A549 (cell line): Measurements from ENCODE around the gene ZNF138. TPM values are rescaled to one million over a fixed set of nuclear protein-coding genes. Genes with fewer than 3 reads are reported as not detected.

Experiments
- ATAC-seq, 2 experiments: fragments of 200-7000 bp in 1 of 2; fragments of >200 bp in 1 of 2; cut with Nextera tagmentation in 1 of 2; cut with Tn5 transposase in 1 of 2; 3 replicates each; pipeline versions ENCODE4 v1.8.0 to v1.9.1; 2018 to 2020; ENCODE audit warnings: mild to moderate bottlenecking in 1 of 2, moderate library complexity in 1 of 2
- CTCF ChIA-PET: fragments of 300-600 bp; sonication (Branson Sonifier 250); formaldehyde crosslinking; extraction: SDS; loops from one replicate; lab custom pipeline; 2021; ENCODE audit warnings: antibody characterized with exemption, inconsistent platforms; lab: Yijun Ruan, JAX
- POLR2A ChIA-PET: fragments of 350-600 bp; formaldehyde crosslinking; extraction: SDS; loops from one replicate; lab custom pipeline; 2021; ENCODE audit warnings: antibody characterized with exemption, inconsistent platforms; lab: Yijun Ruan, JAX
- DNase-seq, 2 experiments: peaks; one replicate each; pipeline versions ENCODE4 v3.0.0 to v3.0.0-alpha.2; 2011 to 2016; ENCODE audit warnings: low read depth in 1 of 2, low spot score in 1 of 2
- FAIRE-seq: peaks from 2 replicates; lab custom pipeline; 2011; peaks lifted over from hg19 to GRCh38; lab: Jason Lieb, UNC
- H3K27ac ChIP-seq, 2 experiments: fragments of >200 bp; sonication (Bioruptor Twin); formaldehyde crosslinking; 3 replicates each; pipeline ENCODE4 v1.5.1; 2016 to 2017
- H3K4me1 ChIP-seq: fragments of >200 bp; sonication (Bioruptor Twin); formaldehyde crosslinking; 3 replicates; pipeline ENCODE4 v1.6.1; 2016
- H3K4me2 ChIP-seq: fragments of >200 bp; sonication (Bioruptor Twin); formaldehyde crosslinking; 3 replicates; pipeline ENCODE4 v1.6.1; 2016
- H3K4me3 ChIP-seq: fragments of >200 bp; sonication (Bioruptor Twin); formaldehyde crosslinking; 3 replicates; pipeline ENCODE4 v1.5.1; 2016
- H3K9me3 ChIP-seq: fragments of >200 bp; sonication (Bioruptor Twin); formaldehyde crosslinking; 3 replicates; pipeline ENCODE4 v1.6.1; 2016
- ATOH8 ChIP-seq: fragments of 250-450 bp; sonication (Bioruptor Pico); IDR thresholded peaks from 2 replicates; pipeline ENCODE4 v1.5.0; 2020; ENCODE audit warnings: low read depth, mild to moderate bottlenecking, moderate library complexity
- CBX8 ChIP-seq: fragments of 200-600 bp; sonication (generic); IDR thresholded peaks from 2 replicates; pipeline ENCODE4 v1.6.1; 2016
- CEBPB ChIP-seq, 2 experiments: fragments of >200 bp in 1 of 2; sonication (Bioruptor Twin) in 1 of 2; formaldehyde crosslinking in 1 of 2; IDR thresholded peaks; 2 replicates each; pipeline ENCODE4 v1.6.1; 2012 to 2016
- CHD4 ChIP-seq: fragments of 200-600 bp; sonication (generic); IDR thresholded peaks from 2 replicates; pipeline ENCODE4 v1.6.1; 2016; ENCODE audit warnings: antibody characterized with exemption, mild to moderate bottlenecking, borderline replicate concordance
- EHF ChIP-seq: fragments of 250-450 bp; sonication (Bioruptor Pico); IDR thresholded peaks from 2 replicates; pipeline ENCODE4 v1.5.0; 2020; ENCODE audit warnings: mild to moderate bottlenecking
- EHMT2 ChIP-seq: fragments of 200-600 bp; sonication (generic); IDR thresholded peaks from 2 replicates; pipeline ENCODE4 v1.6.1; 2016; ENCODE audit warnings: antibody characterized with exemption, low read depth, mild to moderate bottlenecking, moderate library complexity
- FOXS1 ChIP-seq: fragments of 250-450 bp; sonication (Bioruptor Pico); IDR thresholded peaks from 2 replicates; pipeline ENCODE4 v1.5.0; 2020; ENCODE audit warnings: mild to moderate bottlenecking, moderate library complexity
- GATA3 ChIP-seq: IDR thresholded peaks from 2 replicates; pipeline ENCODE4 v1.6.1; 2012; ENCODE audit warnings: borderline replicate concordance
- HEYL ChIP-seq: fragments of 250-450 bp; sonication (Bioruptor Pico); IDR thresholded peaks from 2 replicates; pipeline ENCODE4 v1.8.0; 2021; ENCODE audit warnings: mild to moderate bottlenecking, moderate library complexity
- HOXB13 ChIP-seq: fragments of 250-450 bp; sonication (Bioruptor Pico); IDR thresholded peaks from 2 replicates; pipeline ENCODE4 v1.5.0; 2020; ENCODE audit warnings: low read depth, mild to moderate bottlenecking, moderate library complexity
- HOXB5 ChIP-seq: fragments of 250-450 bp; sonication (Bioruptor Pico); IDR thresholded peaks from 2 replicates; pipeline ENCODE4 v1.5.0; 2020; ENCODE audit warnings: mild to moderate bottlenecking, moderate library complexity
- JUN ChIP-seq, 2 experiments: fragments of >200 bp; sonication (Bioruptor Twin); formaldehyde crosslinking; IDR thresholded peaks; 2 replicates in 1 of 2; 3 replicates in 1 of 2; pipeline ENCODE4 v1.6.1; 2016 to 2017
- JUNB ChIP-seq: fragments of >200 bp; sonication (Bioruptor Twin); formaldehyde crosslinking; IDR thresholded peaks from 2 replicates; pipeline ENCODE4 v1.6.1; 2016
- MAZ ChIP-seq: fragments of 150-350 bp; IDR thresholded peaks from 2 replicates; pipeline ENCODE4 v1.6.1; 2014; ENCODE audit warnings: antibody characterized with exemption, low read depth, low read length, borderline replicate concordance
- MYC ChIP-seq: IDR thresholded peaks from 2 replicates; pipeline ENCODE4 v1.6.1; 2012; ENCODE audit warnings: mild to moderate bottlenecking, inconsistent platforms, low read length, improper control_type of control experiment, borderline replicate concordance
- PHF8 ChIP-seq: fragments of 200-600 bp; sonication (generic); IDR thresholded peaks from 2 replicates; pipeline ENCODE4 v1.6.1; 2016; ENCODE audit warnings: low read depth, mild to moderate bottlenecking, antibody characterized with exemption, moderate library complexity, borderline replicate concordance
- RFX5 ChIP-seq: fragments of 450-650 bp; IDR thresholded peaks from 2 replicates; pipeline ENCODE4 v1.7.1; 2014; ENCODE audit warnings: antibody characterized with exemption, mild to moderate bottlenecking, moderate library complexity
- SMC3 ChIP-seq: fragments of >200 bp; sonication (Bioruptor Twin); formaldehyde crosslinking; IDR thresholded peaks from 3 replicates; pipeline ENCODE4 v1.6.1; 2018; ENCODE audit warnings: inconsistent platforms
- SREBF2 ChIP-seq: fragments of 450-650 bp; IDR thresholded peaks from 2 replicates; pipeline ENCODE4 v1.6.1; 2014; ENCODE audit warnings: mild to moderate bottlenecking, moderate library complexity
- ZFP36 ChIP-seq: fragments of 450-650 bp; IDR thresholded peaks from 2 replicates; pipeline ENCODE4 v1.6.1; 2014; ENCODE audit warnings: borderline replicate concordance; ENCODE audit not compliant: partially characterized antibody
- ZNF302 ChIP-seq: fragments of 250-450 bp; sonication (Bioruptor Pico); IDR thresholded peaks from 2 replicates; pipeline ENCODE4 v1.9.0; 2021; ENCODE audit warnings: inconsistent platforms, mild to moderate bottlenecking, moderate library complexity
- ZSCAN20 ChIP-seq: fragments of 250-450 bp; sonication (Bioruptor Pico); IDR thresholded peaks from 2 replicates; pipeline ENCODE4 v1.8.0; 2022; ENCODE audit warnings: mild to moderate bottlenecking, moderate library complexity
- WGBS: methylation state at CpG from one replicate; pipeline ENCODE4 v1.1.6; 2017; ENCODE audit errors: missing lambda C conversion rate; 5-methylcytosine and 5-hydroxymethylcytosine counted together
- polyA plus RNA-seq, 4 experiments: library from polyadenylated mRNA; depleted of rRNA in 3 of 4; stranded (reverse); fragments of >200 nt; fragmentation: RNase III in 1 of 4; extraction: RNeasy Plus Mini Kit Qiagen cat#74134 plus additional on column Dnase treatment in 1 of 4; gene quantifications; 2 replicates in 3 of 4; 3 replicates in 1 of 4; pipeline ENCODE4 v1.2.3, GENCODE V29; 2011 to 2017
- TF ChIP-seq, protein P1 (sequence below): fragments of 200-600 bp; sonication (generic); IDR thresholded peaks from 2 replicates; pipeline ENCODE4 v1.6.1; 2016; ENCODE audit warnings: antibody characterized with exemption, mild to moderate bottlenecking, moderate library complexity
- TF ChIP-seq, protein P2 (sequence below): IDR thresholded peaks from 2 replicates; pipeline ENCODE4 v1.6.1; 2012
- TF ChIP-seq, protein P3 (sequence below): fragments of 450-650 bp; IDR thresholded peaks from 2 replicates; pipeline ENCODE4 v1.6.1; 2014; ENCODE audit warnings: antibody characterized with exemption
- TF ChIP-seq, protein P4 (sequence below): fragments of 150-350 bp; IDR thresholded peaks from 2 replicates; pipeline ENCODE4 v1.6.1; 2014; ENCODE audit warnings: low read depth, mild to moderate bottlenecking, low read length

Gene ZNF138
- polyA plus RNA-seq, 2 of the 4 experiments (the other 2 are of a cell fraction), result 3.9 to 6.3 TPM

DNA sequence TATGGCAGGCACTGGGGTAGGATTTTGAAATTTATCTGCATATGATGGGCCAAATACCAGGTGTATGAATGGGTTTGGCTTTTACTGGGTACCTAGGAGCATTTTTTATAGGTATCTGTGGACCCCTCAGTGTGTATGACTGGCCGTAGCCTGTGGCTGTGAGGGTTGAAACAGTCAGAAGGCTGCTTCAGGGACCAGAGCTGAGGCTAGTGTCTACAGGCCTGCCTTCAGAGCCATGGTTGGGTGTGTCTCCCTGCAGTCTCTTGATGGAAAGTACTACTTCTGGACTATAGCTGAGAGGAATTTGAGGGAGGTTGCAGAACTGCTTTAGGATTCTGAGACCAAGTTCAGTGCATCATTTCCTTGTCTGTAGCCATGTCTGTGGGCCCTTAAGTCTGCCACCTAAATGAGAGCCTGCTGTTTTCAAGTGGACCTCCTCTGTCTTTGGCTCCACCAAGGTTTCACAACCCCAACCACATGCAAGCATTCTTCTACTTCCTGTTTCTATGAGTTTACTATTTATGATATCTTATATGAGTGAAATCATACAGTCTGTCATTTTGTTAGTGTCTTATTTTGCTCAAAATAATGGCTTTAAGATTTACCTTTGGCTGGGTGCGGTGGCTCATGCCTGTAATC, 19.9 kb upstream of the ZNF138 start:
- CTCF ChIA-PET, result no interaction called here
- H3K4me2 ChIP-seq, result no peak overlapping the region
- no peak overlapping the region for H3K27ac ChIP-seq
- H3K4me1 ChIP-seq, result no peaks in the 10 kb centered on the region
- TF ChIP-seq, protein P1, sequence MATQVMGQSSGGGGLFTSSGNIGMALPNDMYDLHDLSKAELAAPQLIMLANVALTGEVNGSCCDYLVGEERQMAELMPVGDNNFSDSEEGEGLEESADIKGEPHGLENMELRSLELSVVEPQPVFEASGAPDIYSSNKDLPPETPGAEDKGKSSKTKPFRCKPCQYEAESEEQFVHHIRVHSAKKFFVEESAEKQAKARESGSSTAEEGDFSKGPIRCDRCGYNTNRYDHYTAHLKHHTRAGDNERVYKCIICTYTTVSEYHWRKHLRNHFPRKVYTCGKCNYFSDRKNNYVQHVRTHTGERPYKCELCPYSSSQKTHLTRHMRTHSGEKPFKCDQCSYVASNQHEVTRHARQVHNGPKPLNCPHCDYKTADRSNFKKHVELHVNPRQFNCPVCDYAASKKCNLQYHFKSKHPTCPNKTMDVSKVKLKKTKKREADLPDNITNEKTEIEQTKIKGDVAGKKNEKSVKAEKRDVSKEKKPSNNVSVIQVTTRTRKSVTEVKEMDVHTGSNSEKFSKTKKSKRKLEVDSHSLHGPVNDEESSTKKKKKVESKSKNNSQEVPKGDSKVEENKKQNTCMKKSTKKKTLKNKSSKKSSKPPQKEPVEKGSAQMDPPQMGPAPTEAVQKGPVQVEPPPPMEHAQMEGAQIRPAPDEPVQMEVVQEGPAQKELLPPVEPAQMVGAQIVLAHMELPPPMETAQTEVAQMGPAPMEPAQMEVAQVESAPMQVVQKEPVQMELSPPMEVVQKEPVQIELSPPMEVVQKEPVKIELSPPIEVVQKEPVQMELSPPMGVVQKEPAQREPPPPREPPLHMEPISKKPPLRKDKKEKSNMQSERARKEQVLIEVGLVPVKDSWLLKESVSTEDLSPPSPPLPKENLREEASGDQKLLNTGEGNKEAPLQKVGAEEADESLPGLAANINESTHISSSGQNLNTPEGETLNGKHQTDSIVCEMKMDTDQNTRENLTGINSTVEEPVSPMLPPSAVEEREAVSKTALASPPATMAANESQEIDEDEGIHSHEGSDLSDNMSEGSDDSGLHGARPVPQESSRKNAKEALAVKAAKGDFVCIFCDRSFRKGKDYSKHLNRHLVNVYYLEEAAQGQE, result no peak
- TF ChIP-seq CBX8, result no peak
- TF ChIP-seq CEBPB (IDR thresholded peaks at IDR 0.05), result no peak
- TF ChIP-seq, protein P2, sequence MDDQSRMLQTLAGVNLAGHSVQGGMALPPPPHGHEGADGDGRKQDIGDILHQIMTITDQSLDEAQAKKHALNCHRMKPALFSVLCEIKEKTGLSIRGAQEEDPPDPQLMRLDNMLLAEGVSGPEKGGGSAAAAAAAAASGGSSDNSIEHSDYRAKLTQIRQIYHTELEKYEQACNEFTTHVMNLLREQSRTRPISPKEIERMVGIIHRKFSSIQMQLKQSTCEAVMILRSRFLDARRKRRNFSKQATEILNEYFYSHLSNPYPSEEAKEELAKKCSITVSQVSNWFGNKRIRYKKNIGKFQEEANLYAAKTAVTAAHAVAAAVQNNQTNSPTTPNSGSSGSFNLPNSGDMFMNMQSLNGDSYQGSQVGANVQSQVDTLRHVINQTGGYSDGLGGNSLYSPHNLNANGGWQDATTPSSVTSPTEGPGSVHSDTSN, result no peak
- TF ChIP-seq MAZ, result no peak
- no peak for TF ChIP-seq JUNB
- TF ChIP-seq RFX5, result no peak
- no peak for TF ChIP-seq CHD4
- TF ChIP-seq ZSCAN20 (CRISPR knock-in tag), result no peak
- TF ChIP-seq ZFP36, result no peak
- no peak for TF ChIP-seq EHMT2
- no peak for TF ChIP-seq ATOH8 (CRISPR knock-in tag)
- TF ChIP-seq, protein P3, sequence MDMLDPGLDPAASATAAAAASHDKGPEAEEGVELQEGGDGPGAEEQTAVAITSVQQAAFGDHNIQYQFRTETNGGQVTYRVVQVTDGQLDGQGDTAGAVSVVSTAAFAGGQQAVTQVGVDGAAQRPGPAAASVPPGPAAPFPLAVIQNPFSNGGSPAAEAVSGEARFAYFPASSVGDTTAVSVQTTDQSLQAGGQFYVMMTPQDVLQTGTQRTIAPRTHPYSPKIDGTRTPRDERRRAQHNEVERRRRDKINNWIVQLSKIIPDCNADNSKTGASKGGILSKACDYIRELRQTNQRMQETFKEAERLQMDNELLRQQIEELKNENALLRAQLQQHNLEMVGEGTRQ, result no peak
- no peak for TF ChIP-seq ZNF302 (CRISPR knock-in tag)
- no peak for TF ChIP-seq EHF (CRISPR knock-in tag)
- TF ChIP-seq, protein P4, sequence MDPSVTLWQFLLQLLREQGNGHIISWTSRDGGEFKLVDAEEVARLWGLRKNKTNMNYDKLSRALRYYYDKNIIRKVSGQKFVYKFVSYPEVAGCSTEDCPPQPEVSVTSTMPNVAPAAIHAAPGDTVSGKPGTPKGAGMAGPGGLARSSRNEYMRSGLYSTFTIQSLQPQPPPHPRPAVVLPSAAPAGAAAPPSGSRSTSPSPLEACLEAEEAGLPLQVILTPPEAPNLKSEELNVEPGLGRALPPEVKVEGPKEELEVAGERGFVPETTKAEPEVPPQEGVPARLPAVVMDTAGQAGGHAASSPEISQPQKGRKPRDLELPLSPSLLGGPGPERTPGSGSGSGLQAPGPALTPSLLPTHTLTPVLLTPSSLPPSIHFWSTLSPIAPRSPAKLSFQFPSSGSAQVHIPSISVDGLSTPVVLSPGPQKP, result no peak
- TF ChIP-seq HEYL (CRISPR knock-in tag), result no peak
- H3K4me3 ChIP-seq, result no peak overlapping the region
- H3K9me3 ChIP-seq, result 0 out of 3 replicates have a peak, but pooled peaks cover 3% of the 10 kb centered on the region
- no peak for FAIRE-seq
- DNase-seq, result no peak
- WGBS, result 16% methylated on average over 2 of the region's 2 CpGs
- POLR2A ChIA-PET, result no interaction called here
- ATAC-seq, result no peak

- FAIRE-seq (no peak), DNase-seq (no peak), ATAC-seq (no peak)
- Histone ChIP-seq H3K4me3 (no peak overlapping the region), H3K9me3 (peaks cover 6% of the 10 kb centered on the region; the same call in 1 of the 3 replicates), H3K27ac (no peak overlapping the region), H3K4me2 (no peak overlapping the region), H3K4me1 (no peaks in the 10 kb centered on the region)
- POLR2A ChIA-PET, result no interaction called here
- CTCF ChIA-PET, result no interaction called here
- TF ChIP-seq FOXS1, result no peak
- TF ChIP-seq RFX5, result no peak
- TF ChIP-seq, protein P3, result no peak
- TF ChIP-seq SREBF2, result no peak
- TF ChIP-seq EHMT2, result no peak
- TF ChIP-seq SMC3, result no peak
- TF ChIP-seq ZSCAN20 (CRISPR knock-in tag), result no peak
- TF ChIP-seq GATA3, result no peak
- TF ChIP-seq MYC, result no peak
- no peak for TF ChIP-seq MAZ
- TF ChIP-seq PHF8, result no peak
- TF ChIP-seq JUN (IDR thresholded peaks at IDR 0.05), result no peak
- no peak for TF ChIP-seq ATOH8 (CRISPR knock-in tag)
- TF ChIP-seq HOXB13 (CRISPR knock-in tag), result no peak
- no peak for TF ChIP-seq ZNF302 (CRISPR knock-in tag)
- no peak for TF ChIP-seq HOXB5 (CRISPR knock-in tag)
- WGBS, result 29% methylated on average over 3 of the region's 3 CpGs
Observed at GRCh38 chr7:64775289-64775688, 18.9 kb upstream of the ZNF138 start.
